ENCODE measurements around the gene SNRNP70.

The SNRNP70 gene

GRCh38 chr19:49064768-49065611 lies 20.3 kb upstream of the SNRNP70 start, which contains the start of gene NTF4:
TSS of gene NTF4 (minus strand) at chr19:49064818. CDS start at chr19:49061997, 2,821 bp downstream.
- peak in 1 of 2 experiments; percentile 67 for DNase-seq

GRCh38 chr19:49065905-49066512 lies 19.2 kb upstream of the SNRNP70 start:
- DNase-seq = no peak

GRCh38 chr19:49067554-49067953 lies 17.7 kb upstream of the SNRNP70 start:
- no peak for DNase-seq

GRCh38 chr19:49069026-49069425 lies 16.2 kb upstream of the SNRNP70 start:
- DNase-seq = no peak

GRCh38 chr19:49070416-49070815 lies 14.8 kb upstream of the SNRNP70 start:
- DNase-seq = no peak

- DNase-seq = peak in 1 of 2 experiments; percentile 43
Measured at GRCh38 chr19:49071860-49072547, 13.2 kb upstream of the SNRNP70 start.

GRCh38 chr19:49073514-49074378 lies 11.5 kb upstream of the SNRNP70 start:
- DNase-seq = peak in 1 of 2 experiments; percentile 53

GRCh38 chr19:49074869-49075268 lies 10.4 kb upstream of the SNRNP70 start:
- DNase-seq = peak in 1 of 2 experiments; percentile 45

GRCh38 chr19:49080392-49080791 lies 4.9 kb upstream of the SNRNP70 start:
- no peak for DNase-seq

GRCh38 chr19:49081273-49081672 lies 4.0 kb upstream of the SNRNP70 start:
- DNase-seq = no peak

GRCh38 chr19:49084206-49085019 lies 838 bp upstream of the SNRNP70 start:
- no peak for DNase-seq

- DNase-seq = no peak
Measured at GRCh38 chr19:49085868-49086232, 599 bp downstream of the SNRNP70 start.

GRCh38 chr19:49086296-49086695 lies 1.0 kb downstream of the SNRNP70 start:
- DNase-seq = no peak

- no peak for DNase-seq
Measured at GRCh38 chr19:49091391-49092038, 6.3 kb downstream of the SNRNP70 start.

GRCh38 chr19:49092686-49093085 lies 7.4 kb downstream of the SNRNP70 start:
- no peak for DNase-seq

- no peak for DNase-seq
Measured at GRCh38 chr19:49094505-49095482, 9.5 kb downstream of the SNRNP70 start.

- DNase-seq = peak; percentile 59 to 79
Measured at GRCh38 chr19:49097453-49098288, 12.4 kb downstream of the SNRNP70 start.

- DNase-seq = no peak
Measured at GRCh38 chr19:49098795-49099194, 13.5 kb downstream of the SNRNP70 start.

GRCh38 chr19:49101160-49101559 lies 15.9 kb downstream of the SNRNP70 start:
- no peak for DNase-seq

Measured in NCI-H526 (cell line).